Measurements from ENCODE around the gene KIF16B.

The KIF16B gene

DNA sequence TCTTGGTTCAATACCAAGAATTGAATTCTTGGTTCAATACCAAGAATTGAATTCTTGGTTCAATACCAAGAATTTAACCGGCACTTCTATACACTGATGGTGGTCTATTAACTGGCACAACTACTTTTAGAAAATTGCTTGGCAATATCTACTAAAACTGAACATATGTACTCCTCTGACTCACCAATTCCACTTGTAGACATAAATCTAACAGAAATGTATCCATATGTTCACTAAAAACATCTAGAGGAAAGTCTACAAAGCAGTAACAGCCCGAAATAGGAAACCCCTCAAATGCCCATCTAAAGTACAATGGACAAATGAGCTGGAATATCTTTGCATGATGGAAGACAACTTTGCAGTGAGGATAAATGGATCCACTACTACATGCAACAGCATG, 71.9 kb downstream of the KIF16B start:
- TF ChIP-seq CSDC2 (CRISPR knock-in tag; IDR thresholded peaks at IDR 0.05) (no peak), ISL1 (CRISPR knock-in tag; IDR thresholded peaks at IDR 0.05) (no peak), TOX (CRISPR knock-in tag; IDR thresholded peaks at IDR 0.05; ENCODE audit: borderline replicate concordance) (no peak), ZC3H10 (CRISPR knock-in tag; IDR thresholded peaks at IDR 0.05) (no peak), GLIS3 (CRISPR knock-in tag; IDR thresholded peaks at IDR 0.05) (no peak), ZFP30 (CRISPR knock-in tag; IDR thresholded peaks at IDR 0.05) (no peak), ZNF8 (CRISPR knock-in tag; IDR thresholded peaks at IDR 0.05) (no peak), ZFP3 (CRISPR knock-in tag; IDR thresholded peaks at IDR 0.05) (no peak), TCF4 (CRISPR knock-in tag; IDR thresholded peaks at IDR 0.05; ENCODE audit: borderline replicate concordance) (no peak), RARB (CRISPR knock-in tag; IDR thresholded peaks at IDR 0.05) (no peak)

DNA sequence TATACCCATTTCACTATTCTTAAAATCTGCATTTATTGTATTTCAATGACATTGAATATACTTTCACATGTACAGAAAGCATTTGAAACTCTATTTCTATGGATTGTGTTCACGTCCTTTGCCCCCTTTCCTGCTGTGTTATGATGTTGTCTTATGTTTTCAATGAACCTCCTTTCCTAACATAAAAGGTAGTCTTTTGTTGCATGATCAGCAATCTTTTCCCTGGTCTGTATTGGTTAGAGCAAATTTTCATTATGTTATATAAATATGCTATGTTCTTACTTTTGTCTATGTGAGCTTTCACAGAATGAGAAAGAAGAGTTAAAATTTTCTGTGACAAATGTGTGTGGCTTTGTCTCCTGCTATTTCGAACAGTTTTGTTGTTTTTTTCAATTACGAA, 73.1 kb downstream of the KIF16B start:
- no peak for ATAC-seq
- TF ChIP-seq ZNF565 (CRISPR knock-in tag; conservative IDR thresholded peaks at IDR 0.05; ENCODE audit: low read depth) = no peak
- TF ChIP-seq ESRRG (CRISPR knock-in tag; IDR thresholded peaks at IDR 0.05) = no peak
- no peak for TF ChIP-seq CSRNP3 (CRISPR knock-in tag; IDR thresholded peaks at IDR 0.05)
- TF ChIP-seq RARB (CRISPR knock-in tag; IDR thresholded peaks at IDR 0.05) = no peak

More for the DNA sequence above, 71.9 kb downstream of the KIF16B start:
- ATAC-seq = peak; percentile 30; the same call in 1 of the 3 replicates

- TF ChIP-seq, protein P1, sequence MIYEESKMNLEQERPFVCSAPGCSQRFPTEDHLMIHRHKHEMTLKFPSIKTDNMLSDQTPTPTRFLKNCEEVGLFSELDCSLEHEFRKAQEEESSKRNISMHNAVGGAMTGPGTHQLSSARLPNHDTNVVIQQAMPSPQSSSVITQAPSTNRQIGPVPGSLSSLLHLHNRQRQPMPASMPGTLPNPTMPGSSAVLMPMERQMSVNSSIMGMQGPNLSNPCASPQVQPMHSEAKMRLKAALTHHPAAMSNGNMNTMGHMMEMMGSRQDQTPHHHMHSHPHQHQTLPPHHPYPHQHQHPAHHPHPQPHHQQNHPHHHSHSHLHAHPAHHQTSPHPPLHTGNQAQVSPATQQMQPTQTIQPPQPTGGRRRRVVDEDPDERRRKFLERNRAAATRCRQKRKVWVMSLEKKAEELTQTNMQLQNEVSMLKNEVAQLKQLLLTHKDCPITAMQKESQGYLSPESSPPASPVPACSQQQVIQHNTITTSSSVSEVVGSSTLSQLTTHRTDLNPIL (CRISPR knock-in tag; IDR thresholded peaks at IDR 0.05; ENCODE audit: low read depth) = no peak
- TF ChIP-seq CSDC2 (CRISPR knock-in tag; IDR thresholded peaks at IDR 0.05) = no peak
- peak; percentile 89 for ATAC-seq
Measured at GRCh38 chr20:16498526-16499253, 74.6 kb downstream of the KIF16B start.

- no peak for TF ChIP-seq ZC3H10 (CRISPR knock-in tag; IDR thresholded peaks at IDR 0.05)
- TF ChIP-seq CSRNP3 (CRISPR knock-in tag; IDR thresholded peaks at IDR 0.05) = no peak
- TF ChIP-seq ZNF70 (CRISPR knock-in tag; IDR thresholded peaks at IDR 0.05) = no peak
- TF ChIP-seq ARNTL (CRISPR knock-in tag; IDR thresholded peaks at IDR 0.05; ENCODE audit: borderline replicate concordance, low read depth) = no peak
- TF ChIP-seq PATZ1 (CRISPR knock-in tag; IDR thresholded peaks at IDR 0.05; ENCODE audit: borderline replicate concordance) = no peak
- no peak for ATAC-seq
Measured at GRCh38 chr20:16497896-16498295, 75.4 kb downstream of the KIF16B start.

DNA sequence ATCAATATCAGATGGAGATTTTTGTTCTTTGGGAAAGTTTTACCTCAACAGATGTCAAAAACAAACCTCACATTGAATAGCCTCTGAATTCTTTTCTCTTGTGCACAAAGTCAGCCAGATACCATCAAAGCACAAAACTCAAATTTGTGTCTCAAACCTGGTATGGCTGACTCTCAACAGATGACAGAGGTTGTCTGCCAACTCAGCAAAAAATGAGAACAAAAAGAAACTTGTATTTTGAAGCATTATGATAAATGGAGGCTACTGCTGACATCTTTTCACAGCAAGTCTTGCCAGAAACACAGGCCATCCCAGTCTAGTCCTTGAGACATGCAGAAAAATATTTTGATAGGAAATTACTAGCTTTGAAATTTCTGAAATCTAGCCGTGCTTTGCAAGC, 79.8 kb downstream of the KIF16B start:
- no peak for TF ChIP-seq ZNF565 (CRISPR knock-in tag; conservative IDR thresholded peaks at IDR 0.05; ENCODE audit: low read depth)
- no peak for ATAC-seq

- TF ChIP-seq ZC3H10 (CRISPR knock-in tag; IDR thresholded peaks at IDR 0.05) (no peak), ZNF565 (CRISPR knock-in tag; conservative IDR thresholded peaks at IDR 0.05; ENCODE audit: low read depth) (no peak), PATZ1 (CRISPR knock-in tag; IDR thresholded peaks at IDR 0.05; ENCODE audit: borderline replicate concordance) (no peak), ARNTL (CRISPR knock-in tag; IDR thresholded peaks at IDR 0.05; ENCODE audit: borderline replicate concordance, low read depth) (no peak), ZFP30 (CRISPR knock-in tag; IDR thresholded peaks at IDR 0.05) (no peak), CSRNP3 (CRISPR knock-in tag; IDR thresholded peaks at IDR 0.05) (no peak)
- TF ChIP-seq, protein P1 (CRISPR knock-in tag; IDR thresholded peaks at IDR 0.05; ENCODE audit: low read depth) = no peak
- no peak for ATAC-seq
Measured at GRCh38 chr20:16491294-16491905, 81.8 kb downstream of the KIF16B start.

Data from SK-N-SH treated with all-trans-retinoic acid at 6 μM for 48 hours (cell line).